Measurements from ENCODE around the gene ACSM3. TPM values are rescaled to one million over a fixed set of nuclear protein-coding genes. Genes with fewer than 3 reads are reported as not detected.
A peak's percentile ranks its signal among the peaks of the same experiment; 100 is the strongest.
"Not testable (repeated sequence)": the region's sequence is repeated elsewhere in the genome, so short reads cannot be mapped to it uniquely, and the experiment has no call there.

The ACSM3 gene
- total RNA-seq, 5 donors from 2014 or later (not counting 1 experiment from before 2014, with no cell fraction given) = 6.4 to 9.2 (median 8.9) TPM

DNA sequence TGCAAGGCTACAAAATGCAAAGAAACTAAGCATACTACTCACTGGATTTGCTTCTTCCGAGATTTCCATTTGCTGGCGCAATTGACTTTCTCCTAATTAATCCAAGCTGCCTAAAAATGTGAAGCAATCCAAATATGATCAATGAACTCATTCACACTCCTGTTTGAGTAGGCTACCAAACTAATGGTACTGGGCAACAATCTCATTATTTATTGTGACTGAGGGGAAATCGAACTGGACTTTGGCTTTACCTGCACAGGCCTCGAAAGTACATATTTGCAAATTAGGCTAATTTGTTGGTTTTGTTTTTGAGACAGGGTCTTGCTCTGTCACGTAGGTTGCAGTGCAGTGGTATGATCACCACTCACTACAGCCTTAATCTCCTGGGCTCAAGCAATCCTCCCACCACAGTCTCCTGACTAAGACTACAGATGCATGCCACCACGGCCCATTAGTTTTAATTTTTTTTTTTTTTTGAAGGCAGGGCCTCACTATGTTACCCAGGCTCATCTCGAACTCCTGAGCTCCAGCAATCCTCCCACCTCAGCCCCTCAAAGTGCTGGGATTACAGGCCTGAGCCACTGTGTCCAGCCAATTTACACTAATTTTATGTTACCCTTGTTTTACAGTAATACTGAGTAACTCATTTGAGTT lies 39.9 kb downstream of the ACSM3 start:
- Mint-ChIP-seq H3K36me3 (no peaks in the 10 kb centered on the region), H3K4me3 (no peak overlapping the region), H3K27me3 (no peaks in the 10 kb centered on the region), H3K4me1 (peaks cover 24 to 29% (median 26%) of the 10 kb centered on the region in 3 donors), H3K9me3 (no peaks in the 10 kb centered on the region), H3K27ac (peak overlapping the region in 1 of 2 donors; percentile 45)
- Histone ChIP-seq H3K4me3 (ENCODE audit: control insufficient read depth in 1 of 2, extremely low read depth in 1 of 2, low read length in 1 of 2) (no peak overlapping the region), H3K27me3 (replicated peaks in 1 of 2; ENCODE audit: control insufficient read depth in 2 of 2, extremely low read depth in 1 of 2, insufficient read depth in 2 of 2, low read length in 1 of 2) (no peaks in the 10 kb centered on the region), H3K4me1 (ENCODE audit: control insufficient read depth in 1 of 2, extremely low read depth in 1 of 2, insufficient read depth in 2 of 2, low read length in 2 of 2) (peaks cover 0 to 16% of the 10 kb centered on the region in 2 experiments), H3K36me3 (ENCODE audit: control insufficient read depth in 2 of 2, extremely low read depth in 1 of 2, insufficient read depth in 1 of 2, low read length in 1 of 2) (no peaks in the 10 kb centered on the region), H3K27ac (ENCODE audit: low read length) (no peak overlapping the region), H3K9me3 (no peaks in the 10 kb centered on the region)
- WGBS (ENCODE audit: insufficient coverage) = no CpG with 5 or more reads among the region's 7 CpGs
- POLR2A ChIA-PET = interaction anchor here in 1 of 2 donors (0.6 kb wide), 1 partner anchor 1107 kb away, joined by 4 read pairs; no protein-coding TSS in a partner anchor
- DNase-seq (no peak), ATAC-seq (replicated peaks in 1 of 4) (no peak)
- CTCF ChIA-PET = no interaction called here

GRCh38 chr16:20805684-20806167 lies 41.9 kb downstream of the ACSM3 start:
- 57% methylated on average over 11 of the region's 12 CpGs for whole genome bisulfite sequencing (ENCODE audit: insufficient coverage)

DNA sequence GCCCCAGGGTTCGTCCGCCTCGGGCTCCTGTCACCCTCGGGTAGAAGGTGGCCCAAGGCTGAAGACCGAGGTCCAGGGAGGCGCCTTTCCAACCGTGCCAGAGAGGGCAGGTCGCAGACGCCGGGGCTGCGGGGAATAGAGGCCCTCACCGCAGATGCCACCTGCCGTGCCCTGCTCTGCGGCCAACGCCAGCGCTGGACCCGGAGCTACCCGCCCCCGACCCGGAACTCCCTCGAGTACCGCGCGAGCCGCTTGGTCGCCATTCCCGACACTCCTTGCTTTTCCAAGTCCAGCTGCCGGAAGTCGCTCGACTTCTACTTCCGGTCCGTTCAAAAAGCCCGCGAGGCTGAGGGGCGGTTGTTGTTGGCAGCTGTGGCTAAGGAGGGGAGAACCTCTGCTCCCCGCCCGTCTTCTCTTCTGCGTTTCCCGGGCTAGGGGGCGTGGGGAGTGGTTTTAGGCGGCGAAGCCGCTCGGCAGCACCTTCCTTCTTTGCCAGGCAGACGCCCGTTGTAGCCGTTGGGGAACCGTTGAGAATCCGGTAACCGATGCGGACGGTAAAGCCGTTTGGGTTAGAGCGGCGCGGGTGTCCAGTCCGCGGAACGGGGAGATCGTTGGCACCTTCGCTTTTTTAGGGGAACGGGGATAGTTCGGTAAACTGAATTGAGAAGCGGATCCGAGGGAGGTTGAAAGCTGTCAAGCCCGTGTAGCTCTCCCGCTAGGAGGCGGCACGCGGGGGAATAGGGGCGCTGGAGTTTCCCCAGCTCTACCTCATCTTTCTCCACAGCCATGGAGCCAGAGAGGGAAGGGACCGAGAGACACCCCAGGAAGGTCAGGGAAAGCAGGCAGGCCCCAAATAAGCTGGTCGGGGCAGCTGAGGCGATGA lies 42.6 kb downstream of the ACSM3 start, which contains the start of the genes ERI2 and REXO5:
TSS of gene ERI2 (minus strand) at position 305 of the 883 bp plus-strand sequence. CDS start at position 263, 42 bp downstream.
TSS of gene REXO5 (plus strand) at position 360 of the 883 bp plus-strand sequence. CDS start at position 787, 427 bp downstream.
- H3K4me1 Mint-ChIP-seq = peaks cover 18 to 23% (median 22%) of the 10 kb centered on the region in 3 donors
- Histone ChIP-seq H3K27ac (ENCODE audit: low read length) (peak within 1 kb of the TSS; percentile 77), H3K4me1 (ENCODE audit: control insufficient read depth in 1 of 2, extremely low read depth in 1 of 2, insufficient read depth in 2 of 2, low read length in 2 of 2) (peaks cover 0 to 16% of the 10 kb centered on the region in 2 experiments), H3K36me3 (ENCODE audit: control insufficient read depth in 2 of 2, extremely low read depth in 1 of 2, insufficient read depth in 1 of 2, low read length in 1 of 2) (no peaks in the 10 kb centered on the region), H3K27me3 (replicated peaks in 1 of 2; ENCODE audit: control insufficient read depth in 2 of 2, extremely low read depth in 1 of 2, insufficient read depth in 2 of 2, low read length in 1 of 2) (no peaks in the 10 kb centered on the region), H3K4me3 (ENCODE audit: control insufficient read depth in 1 of 2, extremely low read depth in 1 of 2, low read length in 1 of 2) (peak within 1 kb of the TSS; percentile 85 to 95), H3K9me3 (no peaks in the 10 kb centered on the region)
- H3K36me3 Mint-ChIP-seq = no peaks in the 10 kb centered on the region
- ChIA-PET POLR2A (interaction anchor here (0.6 kb wide), 2 partner anchors 44 to 1383 kb away, joined by 3 to 5 read pairs; no protein-coding TSS in a partner anchor), CTCF (interaction anchor here (0.6 to 1.2 kb wide), 5 partner anchors 43 to 322 kb away, joined by 3 to 4 read pairs (median 3); partner anchors contain the start of gene ACSM3 (in 1 of the 2))
- ATAC-seq (replicated peaks in 1 of 4) = peak; percentile 87 to 92 (median 88)
- DNase-seq = peak; percentile 44 to 79 (median 65)
- no peaks in the 10 kb centered on the region for H3K27me3 Mint-ChIP-seq
- H3K27ac Mint-ChIP-seq = peak within 1 kb of the TSS; percentile 94 to 95
- H3K4me3 Mint-ChIP-seq = peak within 1 kb of the TSS; percentile 98 to 99 (median 98)
- WGBS (ENCODE audit: insufficient coverage) = 1% methylated on average over 68 of the region's 74 CpGs
- H3K9me3 Mint-ChIP-seq = no peaks in the 10 kb centered on the region

More at GRCh38 chr16:20805684-20806167, 41.9 kb downstream of the ACSM3 start:
- peak overlapping the region; percentile 85 to 95 for H3K4me3 ChIP-seq (ENCODE audit: control insufficient read depth in 1 of 2, extremely low read depth in 1 of 2, low read length in 1 of 2)
- ATAC-seq (replicated peaks in 1 of 4) = peak in 1 of 4 experiments; percentile 3
- Mint-ChIP-seq H3K27ac (peak overlapping the region; percentile 94 to 95), H3K4me3 (peak overlapping the region; percentile 98 to 99 (median 98)), H3K4me1 (peaks cover 18 to 23% (median 19%) of the 10 kb centered on the region in 3 donors)
- H3K36me3 ChIP-seq (ENCODE audit: control insufficient read depth in 2 of 2, extremely low read depth in 1 of 2, insufficient read depth in 1 of 2, low read length in 1 of 2); H3K27me3 Mint-ChIP-seq; H3K9me3 ChIP-seq; POLR2A ChIA-PET; H3K9me3 Mint-ChIP-seq; H3K27me3 ChIP-seq (replicated peaks in 1 of 2; ENCODE audit: control insufficient read depth in 2 of 2, extremely low read depth in 1 of 2, insufficient read depth in 2 of 2, low read length in 1 of 2); H3K36me3 Mint-ChIP-seq: not testable (repeated sequence)
- peak overlapping the region; percentile 77 for H3K27ac ChIP-seq (ENCODE audit: low read length)
- CTCF ChIA-PET = interaction anchor here in 1 of 2 donors (1.0 kb wide), 1 partner anchor 69 kb away, joined by 3 read pairs; no protein-coding TSS in a partner anchor
- DNase-seq = peak in 2 of 35 experiments; percentile 0 to 1
- H3K4me1 ChIP-seq (ENCODE audit: control insufficient read depth in 1 of 2, extremely low read depth in 1 of 2, insufficient read depth in 2 of 2, low read length in 2 of 2) = peaks cover 0 to 16% of the 10 kb centered on the region in 2 experiments

- Histone ChIP-seq H3K27ac (ENCODE audit: low read length) (no peak overlapping the region), H3K36me3 (ENCODE audit: control insufficient read depth in 2 of 2, extremely low read depth in 1 of 2, insufficient read depth in 1 of 2, low read length in 1 of 2) (no peaks in the 10 kb centered on the region), H3K4me1 (ENCODE audit: control insufficient read depth in 1 of 2, extremely low read depth in 1 of 2, insufficient read depth in 2 of 2, low read length in 2 of 2) (peaks cover 0 to 16% of the 10 kb centered on the region in 2 experiments), H3K4me3 (ENCODE audit: control insufficient read depth in 1 of 2, extremely low read depth in 1 of 2, low read length in 1 of 2) (no peak overlapping the region), H3K9me3 (no peaks in the 10 kb centered on the region), H3K27me3 (replicated peaks in 1 of 2; ENCODE audit: control insufficient read depth in 2 of 2, extremely low read depth in 1 of 2, insufficient read depth in 2 of 2, low read length in 1 of 2) (no peaks in the 10 kb centered on the region)
- DNase-seq (no peak), ATAC-seq (replicated peaks in 1 of 4) (no peak)
- Mint-ChIP-seq H3K36me3 (no peaks in the 10 kb centered on the region), H3K27me3 (no peaks in the 10 kb centered on the region), H3K27ac (peak overlapping the region; percentile 16 to 21), H3K4me3 (peak overlapping the region; percentile 98 to 99 (median 98)), H3K9me3 (no peaks in the 10 kb centered on the region), H3K4me1 (peaks cover 18 to 23% (median 22%) of the 10 kb centered on the region in 3 donors)
- WGBS (ENCODE audit: insufficient coverage) = 98% methylated on average over 5 of the region's 11 CpGs
- POLR2A ChIA-PET = no interaction called here
- CTCF ChIA-PET = interaction anchor here (0.6 to 1.2 kb wide), 4 partner anchors 10 to 203 kb away, joined by 3 to 7 read pairs (median 3); no protein-coding TSS in a partner anchor
Observed at GRCh38 chr16:20807862-20808261, 44.0 kb downstream of the ACSM3 start.

GRCh38 chr16:20811889-20812439 lies 48.1 kb downstream of the ACSM3 start:
- CTCF ChIA-PET = no interaction called here

More at GRCh38 chr16:20811889-20812439, 48.1 kb downstream of the ACSM3 start:
- POLR2A ChIA-PET = no interaction called here
- Mint-ChIP-seq H3K4me3 (no peak overlapping the region), H3K27me3 (no peaks in the 10 kb centered on the region), H3K36me3 (no peaks in the 10 kb centered on the region), H3K9me3 (no peaks in the 10 kb centered on the region), H3K4me1 (peaks cover 4 to 18% (median 9%) of the 10 kb centered on the region in 3 donors), H3K27ac (no peak overlapping the region)
- WGBS (ENCODE audit: insufficient coverage) = 100% methylated on average over 1 of the region's 10 CpGs
- Histone ChIP-seq H3K27ac (ENCODE audit: low read length) (no peak overlapping the region), H3K4me1 (ENCODE audit: control insufficient read depth in 1 of 2, extremely low read depth in 1 of 2, insufficient read depth in 2 of 2, low read length in 2 of 2) (peaks cover 0 to 9% of the 10 kb centered on the region in 2 experiments), H3K9me3 (no peaks in the 10 kb centered on the region), H3K27me3 (replicated peaks in 1 of 2; ENCODE audit: control insufficient read depth in 2 of 2, extremely low read depth in 1 of 2, insufficient read depth in 2 of 2, low read length in 1 of 2) (no peaks in the 10 kb centered on the region), H3K4me3 (ENCODE audit: control insufficient read depth in 1 of 2, extremely low read depth in 1 of 2, low read length in 1 of 2) (no peak overlapping the region), H3K36me3 (ENCODE audit: control insufficient read depth in 2 of 2, extremely low read depth in 1 of 2, insufficient read depth in 1 of 2, low read length in 1 of 2) (no peaks in the 10 kb centered on the region)
- DNase-seq = no peak
- no peak for ATAC-seq (replicated peaks in 1 of 4)

All from T-cell (primary cell).